ENCODE measurements around the gene CALY. TPM values are rescaled to one million over a fixed set of nuclear protein-coding genes. Genes with fewer than 3 reads are reported as not detected.

The CALY gene
- total RNA-seq, 1 experiment from 2014 or later: not detected

GRCh38 chr10:133309100-133309719 is 27.5 kb downstream of the CALY start:
- H3K4me3 ChIP-seq (ENCODE audit: insufficient read depth, low read depth, low read length): peak overlapping the region; percentile 94
- peaks cover 7% of the 10 kb centered on the region for H3K36me3 ChIP-seq (replicated peaks; ENCODE audit: control insufficient read depth, insufficient read depth, low read length)
- DNase-seq: peak; percentile 100
- no peaks in the 10 kb centered on the region for H3K27me3 ChIP-seq (ENCODE audit: control insufficient read depth, insufficient read depth, low read length)

- peaks cover 7% of the 10 kb centered on the region for H3K36me3 ChIP-seq (replicated peaks; ENCODE audit: control insufficient read depth, insufficient read depth, low read length)
- DNase-seq: peak; percentile 97
- peak within 1 kb of the TSS; percentile 94 for H3K4me3 ChIP-seq (ENCODE audit: insufficient read depth, low read depth, low read length)
- no peaks in the 10 kb centered on the region for H3K27me3 ChIP-seq (ENCODE audit: control insufficient read depth, insufficient read depth, low read length)
Measured at GRCh38 chr10:133308421-133309099, 28.1 kb downstream of the CALY start, which contains the start of the genes TUBGCP2 and ZNF511. Gene TUBGCP2, minus strand, starts transcription at chr10:133308872. Its CDS starts 5,931 bp downstream, at chr10:133302941. Gene ZNF511, plus strand, starts transcription at chr10:133308914. Its CDS starts 30 bp downstream, at chr10:133308944.

GRCh38 chr10:133307776-133308420 is 28.8 kb downstream of the CALY start:
- DNase-seq: peak; percentile 77
- Histone ChIP-seq H3K4me3 (ENCODE audit: insufficient read depth, low read depth, low read length) (peak overlapping the region; percentile 94), H3K27me3 (ENCODE audit: control insufficient read depth, insufficient read depth, low read length) (no peaks in the 10 kb centered on the region), H3K36me3 (replicated peaks; ENCODE audit: control insufficient read depth, insufficient read depth, low read length) (peaks cover 7% of the 10 kb centered on the region)

GRCh38 chr10:133306941-133307379 is 29.7 kb downstream of the CALY start:
- Histone ChIP-seq H3K36me3 (replicated peaks; ENCODE audit: control insufficient read depth, insufficient read depth, low read length) (peaks cover 6% of the 10 kb centered on the region), H3K27me3 (ENCODE audit: control insufficient read depth, insufficient read depth, low read length) (no peaks in the 10 kb centered on the region), H3K4me3 (ENCODE audit: insufficient read depth, low read depth, low read length) (no peak overlapping the region)
- no peak for DNase-seq

- no peak for DNase-seq
- H3K4me3 ChIP-seq (ENCODE audit: insufficient read depth, low read depth, low read length): no peak overlapping the region
Measured at GRCh38 chr10:133306097-133306476, 30.6 kb downstream of the CALY start.

GRCh38 chr10:133303206-133303605 is 33.5 kb downstream of the CALY start:
- no peak for DNase-seq
- Histone ChIP-seq H3K4me3 (ENCODE audit: insufficient read depth, low read depth, low read length) (no peak overlapping the region), H3K27me3 (ENCODE audit: control insufficient read depth, insufficient read depth, low read length) (no peaks in the 10 kb centered on the region), H3K36me3 (replicated peaks; ENCODE audit: control insufficient read depth, insufficient read depth, low read length) (peaks cover 15% of the 10 kb centered on the region)

More at GRCh38 chr10:133306097-133306476, 30.6 kb downstream of the CALY start:
- no peaks in the 10 kb centered on the region for H3K27me3 ChIP-seq (ENCODE audit: control insufficient read depth, insufficient read depth, low read length)
- H3K36me3 ChIP-seq (replicated peaks; ENCODE audit: control insufficient read depth, insufficient read depth, low read length): peaks cover 3% of the 10 kb centered on the region; the same call in 1 of the 2 replicates

- Histone ChIP-seq H3K4me3 (ENCODE audit: insufficient read depth, low read depth, low read length) (no peak overlapping the region), H3K27me3 (ENCODE audit: control insufficient read depth, insufficient read depth, low read length) (no peaks in the 10 kb centered on the region), H3K36me3 (replicated peaks; ENCODE audit: control insufficient read depth, insufficient read depth, low read length) (peaks cover 18% of the 10 kb centered on the region)
- no peak for DNase-seq
Measured at GRCh38 chr10:133302230-133302629, 34.5 kb downstream of the CALY start.

GRCh38 chr10:133299738-133300137 is 37.0 kb downstream of the CALY start:
- no peaks in the 10 kb centered on the region for H3K27me3 ChIP-seq (ENCODE audit: control insufficient read depth, insufficient read depth, low read length)
- H3K36me3 ChIP-seq (replicated peaks; ENCODE audit: control insufficient read depth, insufficient read depth, low read length): peaks cover 28% of the 10 kb centered on the region
- H3K4me3 ChIP-seq (ENCODE audit: insufficient read depth, low read depth, low read length): no peak overlapping the region
- DNase-seq: no peak

GRCh38 chr10:133299224-133299623 is 37.5 kb downstream of the CALY start:
- no peak overlapping the region for H3K4me3 ChIP-seq (ENCODE audit: insufficient read depth, low read depth, low read length)
- no peak for DNase-seq
- peaks cover 28% of the 10 kb centered on the region for H3K36me3 ChIP-seq (replicated peaks; ENCODE audit: control insufficient read depth, insufficient read depth, low read length)
- no peaks in the 10 kb centered on the region for H3K27me3 ChIP-seq (ENCODE audit: control insufficient read depth, insufficient read depth, low read length)

- H3K4me3 ChIP-seq (ENCODE audit: insufficient read depth, low read depth, low read length): no peak overlapping the region
- DNase-seq: no peak
- H3K27me3 ChIP-seq (ENCODE audit: control insufficient read depth, insufficient read depth, low read length): no peaks in the 10 kb centered on the region
- H3K36me3 ChIP-seq (replicated peaks; ENCODE audit: control insufficient read depth, insufficient read depth, low read length): peaks cover 28% of the 10 kb centered on the region
Measured at GRCh38 chr10:133298466-133298865, 38.2 kb downstream of the CALY start.

GRCh38 chr10:133297504-133297903 is 39.2 kb downstream of the CALY start:
- H3K4me3 ChIP-seq (ENCODE audit: insufficient read depth, low read depth, low read length): no peak overlapping the region
- peaks cover 33% of the 10 kb centered on the region for H3K36me3 ChIP-seq (replicated peaks; ENCODE audit: control insufficient read depth, insufficient read depth, low read length)
- H3K27me3 ChIP-seq (ENCODE audit: control insufficient read depth, insufficient read depth, low read length): no peaks in the 10 kb centered on the region
- DNase-seq: no peak

- no peaks in the 10 kb centered on the region for H3K27me3 ChIP-seq (ENCODE audit: control insufficient read depth, insufficient read depth, low read length)
- H3K36me3 ChIP-seq (replicated peaks; ENCODE audit: control insufficient read depth, insufficient read depth, low read length): peaks cover 37% of the 10 kb centered on the region
- DNase-seq: peak; percentile 46
- no peak overlapping the region for H3K4me3 ChIP-seq (ENCODE audit: insufficient read depth, low read depth, low read length)
Measured at GRCh38 chr10:133295426-133296320, 41.0 kb downstream of the CALY start.

- Histone ChIP-seq H3K36me3 (replicated peaks; ENCODE audit: control insufficient read depth, insufficient read depth, low read length) (peaks cover 30% of the 10 kb centered on the region), H3K27me3 (ENCODE audit: control insufficient read depth, insufficient read depth, low read length) (no peaks in the 10 kb centered on the region), H3K4me3 (ENCODE audit: insufficient read depth, low read depth, low read length) (no peak overlapping the region)
- DNase-seq: no peak
Measured at GRCh38 chr10:133294189-133294588, 42.5 kb downstream of the CALY start.

- H3K36me3 ChIP-seq (replicated peaks; ENCODE audit: control insufficient read depth, insufficient read depth, low read length): peaks cover 26% of the 10 kb centered on the region
Measured at GRCh38 chr10:133293810-133294119, 42.9 kb downstream of the CALY start.

More at GRCh38 chr10:133293810-133294119, 42.9 kb downstream of the CALY start:
- no peak overlapping the region for H3K4me3 ChIP-seq (ENCODE audit: insufficient read depth, low read depth, low read length)
- DNase-seq: no peak
- no peaks in the 10 kb centered on the region for H3K27me3 ChIP-seq (ENCODE audit: control insufficient read depth, insufficient read depth, low read length)
